ENCODE data around the gene GPHN. TPM values are rescaled to one million over a fixed set of nuclear protein-coding genes. Genes with fewer than 3 reads are reported as not detected.

The GPHN gene
- total and polyA plus RNA-seq, 2 of the 8 experiments (the other 6 are each of a cell fraction or from before 2014, with no cell fraction given) = 6.0 to 16.0 TPM

- no peak for FAIRE-seq
- 86% methylated on average over 2 of the region's 2 CpGs; no CpG with 5 or more reads in 1 of the 2 experiments for WGBS, 2 experiments (ENCODE audit: extremely low coverage in 1 of 2, insufficient coverage in 1 of 2, insufficient read length in 1 of 2, insufficient replicate concordance in 2 of 2, low coverage in 1 of 2, low lambda C conversion rate in 2 of 2, missing lambda C conversion rate in 1 of 2)
- no peaks in the 10 kb centered on the region for H3K27me3 ChIP-seq (replicated peaks in 1 of 4; ENCODE audit: control insufficient read depth in 3 of 4, extremely low read depth in 1 of 4, insufficient read depth in 3 of 4, low read length in 3 of 4)
- no peak overlapping the region for H4K8ac ChIP-seq (ENCODE audit: extremely low read depth, insufficient read depth, low read length)
- no peak for DNase-seq (ENCODE audit: low read depth in 1 of 2, low spot score in 2 of 2)
- H3K18ac ChIP-seq (ENCODE audit: extremely low read depth, low read length) = no peak overlapping the region
- no peaks in the 10 kb centered on the region; a peak in 1 of 8 replicates for H3K36me3 ChIP-seq (ENCODE audit: control insufficient read depth in 2 of 4, insufficient read depth in 4 of 4, low read length in 3 of 4)
- no peak overlapping the region for H2BK120ac ChIP-seq (replicated peaks; ENCODE audit: low read depth, low read length)
- no peak overlapping the region for H3K56ac ChIP-seq (replicated peaks; ENCODE audit: insufficient read length, low read depth, low read length)
- no peak overlapping the region for H3K23ac ChIP-seq (ENCODE audit: insufficient read length)
- no peak overlapping the region for H4K5ac ChIP-seq (ENCODE audit: insufficient read length, low read depth, low read length)
- H3K27ac ChIP-seq (ENCODE audit: low read depth, low read length) = no peak overlapping the region
- no peak overlapping the region for H3K4me2 ChIP-seq (ENCODE audit: insufficient read depth in 1 of 2, low read depth in 2 of 2, low read length in 2 of 2)
- no peak overlapping the region for H4K91ac ChIP-seq (replicated peaks; ENCODE audit: insufficient read length, low read length)
- no peak overlapping the region for H3K4me3 ChIP-seq (ENCODE audit: extremely low read depth in 1 of 4, insufficient read depth in 2 of 4, low read depth in 3 of 4, low read length in 4 of 4)
- no peak overlapping the region for H2AFZ ChIP-seq (ENCODE audit: low read length)
- no peaks in the 10 kb centered on the region for H3K79me2 ChIP-seq (ENCODE audit: control insufficient read depth in 1 of 2, insufficient read depth in 2 of 2, low read length in 2 of 2)
- no peaks in the 10 kb centered on the region for H3K23me2 ChIP-seq (ENCODE audit: low read depth, low read length)
- H4K20me1 ChIP-seq (replicated peaks in 1 of 2; ENCODE audit: control insufficient read depth in 1 of 2, insufficient read depth in 2 of 2, low read length in 2 of 2) = no peaks in the 10 kb centered on the region
- no peak overlapping the region for H2BK20ac ChIP-seq (ENCODE audit: low read length)
- H3K4me1 ChIP-seq (replicated peaks in 1 of 4; ENCODE audit: control insufficient read depth in 3 of 4, insufficient read depth in 4 of 4, low read length in 3 of 4) = no peaks in the 10 kb centered on the region; a peak in 1 of 7 replicates
- no peak overlapping the region for H3K14ac ChIP-seq (ENCODE audit: insufficient read length)
- H2BK12ac ChIP-seq (ENCODE audit: low read depth, low read length) = no peak overlapping the region
- H2BK15ac ChIP-seq (ENCODE audit: low read length) = no peak overlapping the region
- no peak overlapping the region for H3K4ac ChIP-seq (replicated peaks; ENCODE audit: insufficient read length, low read depth, low read length)
- H3K79me1 ChIP-seq (ENCODE audit: low read depth, low read length) = no peaks in the 10 kb centered on the region
- TF ChIP-seq KDM4A (IDR thresholded peaks at IDR 0.05; ENCODE audit: low read depth, low read length, severe bottlenecking) = no peak
- TF ChIP-seq JUN (IDR thresholded peaks at IDR 0.05; ENCODE audit: low read depth, low read length) = no peak
- no peak for TF ChIP-seq RFX5 (IDR thresholded peaks at IDR 0.05; ENCODE audit: borderline replicate concordance, low read depth, low read length)
- TF ChIP-seq EZH2 (IDR thresholded peaks at IDR 0.05; ENCODE audit: low read depth, low read length, severe bottlenecking) = no peak
- no peak for TF ChIP-seq MAX (IDR thresholded peaks at IDR 0.05)
- TF ChIP-seq GABPA (IDR thresholded peaks at IDR 0.05; ENCODE audit: borderline replicate concordance, insufficient read depth, low read length) = no peak
- POLR2A ChIA-PET (ENCODE audit: partially characterized antibody) = no interaction called here
- peaks cover 6 to 9% of the 10 kb centered on the region in 2 experiments; a peak in 2 of 4 replicates for H3K9me3 ChIP-seq (ENCODE audit: insufficient read depth in 2 of 2, low read depth in 1 of 2, low read length in 1 of 2)
- no peak overlapping the region for H3K9ac ChIP-seq (replicated peaks in 1 of 4; ENCODE audit: extremely low read depth in 1 of 4, low read depth in 3 of 4, low read length in 3 of 4)
- CTCF ChIA-PET (ENCODE audit: partially characterized antibody) = no interaction called here
- H2BK5ac ChIP-seq (ENCODE audit: low read depth, low read length) = no peak overlapping the region
- H2AK5ac ChIP-seq (ENCODE audit: low read depth, low read length) = no peak overlapping the region
These were observed 190.6 kb downstream of the GPHN start for GRCh38 chr14:66698503-66698902.

Measured in H1 (cell line).